Prostate gland (tissue), 2 donors: ENCODE results near the gene GEMIN7.

Experiments used
- CTCF ChIP-seq, 4 experiments: fragments of 200-600 bp in 2 of 4; fragments of 450-650 bp in 2 of 4; sonication (generic) in 2 of 4; IDR thresholded peaks; 1 replicate in 3 of 4; 2 replicates in 1 of 4; pipeline ENCODE4 v1.5.1; 2016 to 2019; ENCODE audit warnings: antibody characterized with exemption in 4 of 4, mild to moderate bottlenecking in 2 of 4, moderate library complexity in 2 of 4
- POLR2AphosphoS5 ChIP-seq: sonication (generic); formaldehyde crosslinking; IDR thresholded peaks from one replicate; pipeline ENCODE4 v1.6.1; 2017; ENCODE audit warnings: antibody characterized with exemption

GRCh38 chr19:45070214-45070613, 8.8 kb upstream of the GEMIN7 start:
- TF ChIP-seq CTCF (IDR thresholded peaks at IDR 0.05), result no peak
- TF ChIP-seq POLR2AphosphoS5, result no peak
